Mucosa of descending colon (tissue), 3 donors: ENCODE data around the gene ERBB4. TPM values are rescaled to one million over a fixed set of nuclear protein-coding genes. Genes with fewer than 3 reads are reported as not detected.

Source experiments
- ATAC-seq: fragments of 200-7000 bp; cut with Tn5 transposase; one replicate; pipeline ENCODE4 v1.9.1; 2020; ENCODE audit warnings: mild to moderate bottlenecking, moderate library complexity
- DNase-seq, 3 donors: peaks; one replicate each; pipeline ENCODE4 v3.0.0-alpha.2; 2020
- H3K36me3 ChIP-seq: fragments of 200-600 bp; one replicate; pipeline ENCODE4 v1.8.0; 2021; ENCODE audit warnings: low read depth, mild to moderate bottlenecking
- H3K4me1 ChIP-seq: fragments of 200-600 bp; one replicate; pipeline ENCODE4 v1.8.0; 2021; ENCODE audit warnings: low read depth, mild to moderate bottlenecking
- H3K4me3 ChIP-seq: fragments of 200-600 bp; one replicate; pipeline ENCODE4 v1.8.0; 2021; ENCODE audit warnings: mild to moderate bottlenecking
- H3K9me3 ChIP-seq: fragments of 200-600 bp; one replicate; pipeline ENCODE4 v1.8.0; 2021; ENCODE audit warnings: mild to moderate bottlenecking
- CTCF ChIP-seq: fragments of 200-600 bp; IDR thresholded peaks from one replicate; pipeline ENCODE4 v1.8.0; 2022; ENCODE audit warnings: antibody characterized with exemption, mild to moderate bottlenecking
- intact Hi-C, 2 donors: fragments of 100-400 bp; cut with DNase I in 1 of 2; cut with micrococcal nuclease in 1 of 2; formaldehyde crosslinking; loops; one replicate each; pipeline versions ENCODE4 v1.11.0 to v1.11.1; 2022; cut with DNase I, micrococcal nuclease
- total RNA-seq, 3 donors: library from RNA; stranded (reverse); fragmentation: NEBNext Ultra II Directional in 2 of 3; extraction: Animal tissue kit (Norgen Biotek cat#: 25700) in 2 of 3; gene quantifications; one replicate each; pipeline versions ENCODE4 v1.2.1 to v1.2.4, GENCODE V29; 2021 to 2023
- donor health status: DM: no; HTN: no; CAD: no; lungs with moderate emphysema.
- donor health status: DM: no; HTN: no; CAD: no.
- donor health status: DM: no; HTN: yes; CAD: no.

The ERBB4 gene
- total RNA-seq, 3 donors from 2014 or later = 0.05 to 0.25 TPM; not detected in 1

GRCh38 chr2:211429256-211429920 is 1109.2 kb downstream of the ERBB4 start:
- ATAC-seq = no peak
- DNase-seq = no peak
- H3K9me3 ChIP-seq = no peaks in the 10 kb centered on the region
- H3K36me3 ChIP-seq = no peaks in the 10 kb centered on the region
- no peak overlapping the region for H3K4me3 ChIP-seq
- H3K4me1 ChIP-seq = no peaks in the 10 kb centered on the region
- intact Hi-C loops = no loop called here
- TF ChIP-seq CTCF = no peak

- TF ChIP-seq CTCF = no peak
- DNase-seq = no peak
- intact Hi-C loops = no loop called here
These were observed 1112.4 kb downstream of the ERBB4 start for GRCh38 chr2:211426240-211426639.

GRCh38 chr2:211423018-211423417 is 1115.6 kb downstream of the ERBB4 start:
- DNase-seq (no peak), ATAC-seq (no peak)
- Histone ChIP-seq H3K36me3 (no peaks in the 10 kb centered on the region), H3K4me1 (no peaks in the 10 kb centered on the region), H3K4me3 (no peak overlapping the region), H3K9me3 (no peaks in the 10 kb centered on the region)
- intact Hi-C loops = no loop called here
- TF ChIP-seq CTCF = no peak

More at GRCh38 chr2:211426240-211426639, 1112.4 kb downstream of the ERBB4 start:
- no peaks in the 10 kb centered on the region for H3K9me3 ChIP-seq
- H3K36me3 ChIP-seq = no peaks in the 10 kb centered on the region
- no peak for ATAC-seq
- no peak overlapping the region for H3K4me3 ChIP-seq
- H3K4me1 ChIP-seq = no peaks in the 10 kb centered on the region

GRCh38 chr2:211417544-211417943 is 1121.1 kb downstream of the ERBB4 start:
- intact Hi-C loops = no loop called here
- H3K4me3 ChIP-seq = no peak overlapping the region
- H3K9me3 ChIP-seq = no peaks in the 10 kb centered on the region
- DNase-seq (no peak), ATAC-seq (no peak)
- no peaks in the 10 kb centered on the region for H3K4me1 ChIP-seq
- no peak for TF ChIP-seq CTCF
- no peaks in the 10 kb centered on the region for H3K36me3 ChIP-seq

GRCh38 chr2:211416373-211416772 is 1122.2 kb downstream of the ERBB4 start:
- no peak for TF ChIP-seq CTCF
- no peak for DNase-seq
- Histone ChIP-seq H3K36me3 (no peaks in the 10 kb centered on the region), H3K4me1 (no peaks in the 10 kb centered on the region), H3K4me3 (no peak overlapping the region), H3K9me3 (no peaks in the 10 kb centered on the region)
- intact Hi-C loops = no loop called here
- no peak for ATAC-seq

GRCh38 chr2:211413746-211414145 is 1124.9 kb downstream of the ERBB4 start:
- ATAC-seq = no peak
- H3K36me3 ChIP-seq = no peaks in the 10 kb centered on the region
- no peak for DNase-seq
- intact Hi-C loops = no loop called here
- no peak overlapping the region for H3K4me3 ChIP-seq
- H3K9me3 ChIP-seq = no peaks in the 10 kb centered on the region
- no peaks in the 10 kb centered on the region for H3K4me1 ChIP-seq
- no peak for TF ChIP-seq CTCF
